Colon (tissue), 2 donors: ENCODE data around the gene UBA52.
"Not testable (repeated sequence)": the region's sequence is repeated elsewhere in the genome, so short reads cannot be mapped to it uniquely, and the experiment has no call there.

Experiments
- FAIRE-seq: peaks from 2 replicates; lab custom pipeline; 2012; peaks lifted over from hg19 to GRCh38; lab: Jason Lieb, UNC
- donor health status: control.
- donor health status: control.

UBA52 gene

GRCh38 chr19:18593367-18594095 lies 21.9 kb downstream of the UBA52 start:
- FAIRE-seq: no peak

- no peak for FAIRE-seq
These were observed 22.6 kb downstream of the UBA52 start for GRCh38 chr19:18594096-18594823.

GRCh38 chr19:18594824-18595373 lies 23.2 kb downstream of the UBA52 start:
- no peak for FAIRE-seq

GRCh38 chr19:18595475-18595874 lies 23.8 kb downstream of the UBA52 start:
- no peak for FAIRE-seq

- no peak for FAIRE-seq
These were observed 25.1 kb downstream of the UBA52 start for GRCh38 chr19:18596752-18597157.

- no peak for FAIRE-seq
These were observed 26.4 kb downstream of the UBA52 start for GRCh38 chr19:18597809-18598660.

GRCh38 chr19:18599485-18599884 lies 27.8 kb downstream of the UBA52 start:
- no peak for FAIRE-seq

GRCh38 chr19:18600692-18601397 lies 29.2 kb downstream of the UBA52 start:
- FAIRE-seq: not testable (repeated sequence)

- no peak for FAIRE-seq
These were observed 30.2 kb downstream of the UBA52 start for GRCh38 chr19:18601875-18602274.

- no peak for FAIRE-seq
These were observed 31.7 kb downstream of the UBA52 start for GRCh38 chr19:18603255-18603957.

GRCh38 chr19:18603958-18604819 lies 32.5 kb downstream of the UBA52 start:
- FAIRE-seq: no peak

- FAIRE-seq: no peak
These were observed 33.1 kb downstream of the UBA52 start for GRCh38 chr19:18604820-18605159.

- FAIRE-seq: no peak
These were observed 33.5 kb downstream of the UBA52 start for GRCh38 chr19:18605196-18605545.

- FAIRE-seq: no peak
These were observed 34.1 kb downstream of the UBA52 start for GRCh38 chr19:18605546-18606280.

- FAIRE-seq: no peak
These were observed 34.9 kb downstream of the UBA52 start, which contains the start of gene CRLF1 for GRCh38 chr19:18606281-18607225. CRLF1 (minus strand) TSS chr19:18606799; CDS start chr19:18606656, 143 bp downstream.

GRCh38 chr19:18607226-18608101 lies 35.8 kb downstream of the UBA52 start:
- no peak for FAIRE-seq

- no peak for FAIRE-seq
These were observed 36.6 kb downstream of the UBA52 start for GRCh38 chr19:18608102-18608804.
